ENCODE results near the gene PRKCI.
"Not testable (repeated sequence)": the region's sequence is repeated elsewhere in the genome, so short reads cannot be mapped to it uniquely, and the experiment has no call there.

PRKCI gene

DNA sequence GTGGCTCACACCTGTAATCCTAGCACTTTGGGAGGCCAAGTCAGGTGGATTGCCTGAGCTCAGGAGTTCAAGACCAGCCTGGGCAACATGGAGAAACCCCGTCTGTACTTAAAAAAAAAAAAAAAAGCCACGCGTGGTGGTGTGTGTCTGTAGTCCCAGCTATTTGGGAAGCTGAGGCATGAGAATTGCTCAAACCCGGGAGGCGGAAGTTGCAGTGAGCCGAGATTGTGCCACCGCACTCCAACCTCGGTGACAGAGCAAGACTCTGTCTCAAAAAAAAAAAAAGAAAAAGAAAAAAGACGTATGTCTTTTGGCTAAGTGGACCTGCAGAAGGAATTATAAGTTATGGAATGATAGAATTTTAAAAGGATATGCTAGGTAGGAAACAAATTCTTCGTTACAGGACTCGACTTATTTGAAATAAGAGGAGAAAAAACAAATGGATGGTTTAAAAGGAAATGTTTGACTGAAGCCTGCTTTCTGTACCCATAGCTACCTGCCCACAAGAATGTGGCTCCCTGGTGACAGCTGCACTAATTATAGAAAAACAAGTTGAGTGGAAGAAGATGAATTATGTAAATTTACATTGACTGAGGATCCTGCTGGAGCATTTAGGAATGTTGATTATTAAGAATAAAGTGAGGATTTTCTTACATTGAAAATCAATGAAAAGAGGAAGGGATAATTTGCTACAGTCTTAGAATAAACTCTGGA is 99.3 kb downstream of the PRKCI start:
- H3K4me3 ChIP-seq (ENCODE audit: control insufficient read depth, low read depth, low read length), result no peak overlapping the region
- DNase-seq (ENCODE audit: low read depth), result no peak
- TF ChIP-seq, protein P1, sequence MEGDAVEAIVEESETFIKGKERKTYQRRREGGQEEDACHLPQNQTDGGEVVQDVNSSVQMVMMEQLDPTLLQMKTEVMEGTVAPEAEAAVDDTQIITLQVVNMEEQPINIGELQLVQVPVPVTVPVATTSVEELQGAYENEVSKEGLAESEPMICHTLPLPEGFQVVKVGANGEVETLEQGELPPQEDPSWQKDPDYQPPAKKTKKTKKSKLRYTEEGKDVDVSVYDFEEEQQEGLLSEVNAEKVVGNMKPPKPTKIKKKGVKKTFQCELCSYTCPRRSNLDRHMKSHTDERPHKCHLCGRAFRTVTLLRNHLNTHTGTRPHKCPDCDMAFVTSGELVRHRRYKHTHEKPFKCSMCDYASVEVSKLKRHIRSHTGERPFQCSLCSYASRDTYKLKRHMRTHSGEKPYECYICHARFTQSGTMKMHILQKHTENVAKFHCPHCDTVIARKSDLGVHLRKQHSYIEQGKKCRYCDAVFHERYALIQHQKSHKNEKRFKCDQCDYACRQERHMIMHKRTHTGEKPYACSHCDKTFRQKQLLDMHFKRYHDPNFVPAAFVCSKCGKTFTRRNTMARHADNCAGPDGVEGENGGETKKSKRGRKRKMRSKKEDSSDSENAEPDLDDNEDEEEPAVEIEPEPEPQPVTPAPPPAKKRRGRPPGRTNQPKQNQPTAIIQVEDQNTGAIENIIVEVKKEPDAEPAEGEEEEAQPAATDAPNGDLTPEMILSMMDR (conservative IDR thresholded peaks at IDR 0.05; ENCODE audit: control insufficient read depth, insufficient read depth, low read depth, low read length), result no peak

DNA sequence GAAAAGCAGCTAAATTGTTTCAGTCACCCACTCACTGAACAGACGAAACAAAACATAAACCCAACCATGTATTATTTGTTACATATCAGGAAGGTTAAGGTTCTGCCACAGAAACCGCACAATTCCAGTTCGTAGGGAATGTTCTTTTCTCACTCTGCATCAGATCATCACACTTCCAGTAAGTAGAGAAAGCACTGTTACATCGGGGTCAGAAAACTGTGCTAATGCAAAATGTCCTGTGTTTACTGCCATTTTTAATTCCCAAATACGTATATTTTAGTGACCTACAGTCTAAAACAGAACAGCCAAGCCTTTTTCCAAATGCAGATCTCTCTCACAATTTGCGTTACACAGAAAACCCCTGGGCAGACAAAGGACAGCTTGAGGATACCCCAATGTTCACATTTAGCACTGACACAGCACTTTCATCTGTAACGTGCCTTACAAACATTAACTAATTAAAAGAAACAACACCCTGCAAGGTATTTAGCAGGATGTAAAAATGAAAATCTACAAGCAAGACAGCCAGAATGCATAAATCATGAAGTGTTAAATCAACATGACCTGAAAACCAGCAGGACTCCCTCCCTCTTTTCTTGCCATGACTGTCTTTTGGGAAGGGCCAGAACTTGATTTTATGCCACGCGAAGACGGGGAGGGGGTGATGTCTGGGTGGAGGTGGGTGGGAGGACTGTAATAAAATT is 100.5 kb downstream of the PRKCI start:
- TF ChIP-seq, protein P1 (conservative IDR thresholded peaks at IDR 0.05; ENCODE audit: control insufficient read depth, insufficient read depth, low read depth, low read length), result no peak
- DNase-seq (ENCODE audit: low read depth), result no peak
- no peak overlapping the region for H3K4me3 ChIP-seq (ENCODE audit: control insufficient read depth, low read depth, low read length)

DNA sequence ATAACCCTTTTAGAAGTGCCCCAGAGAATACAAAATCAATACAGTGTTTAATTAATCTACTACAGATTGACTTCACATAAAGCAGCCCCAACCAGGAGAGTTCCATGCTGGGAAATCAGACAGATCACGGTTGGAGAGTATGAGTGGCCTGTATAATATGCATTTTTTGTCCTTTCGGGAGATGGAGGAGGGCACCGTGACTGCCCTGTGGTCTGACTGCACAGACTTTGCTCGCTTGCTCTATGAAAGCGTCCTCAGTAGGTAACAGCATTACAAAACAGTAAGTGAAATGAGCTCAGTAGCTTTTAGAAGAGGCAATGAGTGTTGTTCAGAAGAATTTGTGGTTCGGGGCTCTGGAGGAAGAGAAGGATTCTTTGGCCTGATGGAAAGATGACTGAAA is 101.1 kb downstream of the PRKCI start:
- DNase-seq (ENCODE audit: low read depth), result no peak
- H3K4me3 ChIP-seq (ENCODE audit: control insufficient read depth, low read depth, low read length), result no peak overlapping the region
- TF ChIP-seq, protein P1 (conservative IDR thresholded peaks at IDR 0.05; ENCODE audit: control insufficient read depth, insufficient read depth, low read depth, low read length), result no peak

DNA sequence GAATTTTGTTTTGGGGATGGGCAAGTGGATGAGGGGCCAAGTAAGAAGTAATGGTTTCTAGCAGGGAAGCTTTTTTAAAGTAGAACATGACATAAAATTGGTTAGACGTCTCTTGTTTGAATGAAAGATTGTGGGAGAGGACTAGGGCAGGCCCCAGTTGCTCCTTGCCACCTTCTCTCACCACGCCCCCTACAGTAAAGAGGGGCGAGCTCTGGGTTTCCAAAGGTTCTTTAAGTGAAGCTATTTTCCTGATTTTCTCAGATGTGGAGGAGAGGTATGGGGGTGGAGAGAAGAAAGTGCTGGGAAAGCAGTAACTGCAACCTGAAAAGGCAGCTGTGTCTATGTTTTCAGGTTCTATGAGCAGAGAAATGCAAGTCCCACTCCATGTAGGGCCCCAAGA is 102.7 kb downstream of the PRKCI start:
- H3K4me3 ChIP-seq (ENCODE audit: control insufficient read depth, low read depth, low read length), result no peak overlapping the region
- DNase-seq (ENCODE audit: low read depth), result no peak
- TF ChIP-seq, protein P1 (conservative IDR thresholded peaks at IDR 0.05; ENCODE audit: control insufficient read depth, insufficient read depth, low read depth, low read length), result no peak

DNA sequence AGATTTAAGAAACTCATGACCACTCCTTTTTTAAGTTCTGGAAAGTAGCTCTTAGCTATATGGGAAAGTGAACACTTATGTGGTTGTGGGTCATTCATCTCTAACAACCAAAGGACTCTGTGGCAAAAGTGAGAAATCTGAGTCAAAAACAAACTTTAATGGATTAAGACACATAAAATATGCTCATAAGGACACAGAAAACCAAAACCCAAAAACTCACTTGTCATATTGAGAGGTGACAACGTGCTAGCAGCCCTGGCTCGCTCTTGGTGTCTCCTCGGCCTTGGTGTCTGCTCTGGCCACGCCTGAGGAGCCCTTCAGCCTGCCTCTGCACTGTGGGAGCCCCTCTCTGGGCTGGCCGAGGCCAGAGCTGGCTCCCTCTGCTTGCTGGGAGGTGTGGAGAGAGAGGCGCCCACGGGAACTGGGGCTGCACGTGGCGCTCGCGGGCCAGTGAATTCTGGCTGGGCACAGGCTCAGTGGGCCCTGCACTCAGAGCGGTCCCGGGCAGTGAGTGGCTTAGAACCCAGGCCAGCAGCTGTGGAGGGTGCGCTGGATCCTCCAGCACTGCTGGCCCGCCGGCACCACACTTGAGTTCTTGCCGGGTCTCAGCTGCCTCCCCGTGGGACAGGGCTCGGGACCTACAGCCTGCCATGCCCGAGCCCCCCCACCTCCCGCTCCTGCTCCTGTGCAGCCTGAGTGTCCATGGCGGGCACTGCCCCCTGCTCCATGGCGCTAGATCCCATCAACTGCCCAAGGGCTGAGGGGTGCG is 105.0 kb downstream of the PRKCI start:
- TF ChIP-seq, protein P1 (conservative IDR thresholded peaks at IDR 0.05; ENCODE audit: control insufficient read depth, insufficient read depth, low read depth, low read length), result no peak
- DNase-seq (ENCODE audit: low read depth), result no peak
- no peak overlapping the region for H3K4me3 ChIP-seq (ENCODE audit: control insufficient read depth, low read depth, low read length)

DNA sequence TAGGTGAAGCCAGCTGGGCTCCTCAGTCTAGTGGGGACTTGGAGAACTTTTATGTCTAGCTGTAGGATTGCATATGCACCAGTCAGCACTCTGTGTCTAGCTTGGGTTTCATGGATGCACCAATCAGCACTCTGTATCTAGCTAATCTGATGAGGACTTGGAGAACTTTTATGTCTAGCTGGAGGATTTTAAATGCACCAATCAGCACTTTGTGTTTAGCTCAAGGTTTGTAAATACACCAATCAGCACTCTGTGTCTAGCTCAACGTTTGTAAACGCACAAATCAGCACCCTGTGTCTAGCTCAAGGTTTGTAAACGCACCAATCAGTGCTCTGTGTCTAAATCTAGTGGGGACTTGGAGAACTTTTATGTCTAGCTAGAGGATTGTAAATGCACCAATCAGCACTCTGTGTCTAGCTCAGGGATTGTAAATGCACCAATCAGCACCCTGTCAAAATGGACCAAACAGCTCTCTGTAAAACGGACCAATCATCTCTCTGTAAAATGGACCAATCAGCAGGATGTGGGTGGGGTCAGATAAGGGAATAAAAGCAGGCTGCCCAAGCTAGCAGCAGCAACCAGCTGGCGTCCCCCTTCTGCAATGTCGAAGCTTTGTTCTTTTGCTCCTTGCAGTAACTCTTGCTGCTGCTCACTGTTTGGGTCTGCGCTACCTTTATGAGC is 105.8 kb downstream of the PRKCI start:
- not testable (repeated sequence) for DNase-seq (ENCODE audit: low read depth); H3K4me3 ChIP-seq (ENCODE audit: control insufficient read depth, low read depth, low read length)
